ENCODE data around the gene ZNHIT2. TPM values are rescaled to one million over a fixed set of nuclear protein-coding genes. Genes with fewer than 3 reads are reported as not detected.
"Not testable (repeated sequence)": the region's sequence is repeated elsewhere in the genome, so short reads cannot be mapped to it uniquely, and the experiment has no call there.

ZNHIT2 gene
- total RNA-seq, 2 experiments from 2014 or later, result 9.0 to 9.5 TPM

DNA sequence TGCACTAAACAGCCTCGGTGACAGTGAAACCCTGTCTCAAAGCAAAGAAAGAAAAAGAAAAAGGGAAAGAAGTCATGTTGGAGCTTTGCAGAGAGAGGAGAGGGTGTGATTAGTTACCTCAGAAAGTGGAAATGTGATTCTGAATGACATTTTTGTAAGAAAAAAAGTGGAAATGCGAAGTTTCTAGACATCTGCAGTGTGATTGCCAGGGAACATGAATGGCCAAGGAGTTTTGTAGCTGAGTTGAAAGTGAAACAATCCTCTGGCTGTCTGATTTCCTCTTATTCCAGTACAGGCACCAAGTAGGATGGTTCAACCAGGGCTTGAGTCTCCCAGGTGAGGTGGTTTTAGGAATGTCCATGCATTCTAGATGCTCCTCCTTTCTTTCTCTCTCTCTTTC lies 34.6 kb upstream of the ZNHIT2 start:
- Mint-ChIP-seq H3K4me3 (no peak overlapping the region), H3K36me3 (ENCODE audit: low read depth) (no peaks in the 10 kb centered on the region), H3K27me3 (no peaks in the 10 kb centered on the region), H3K9me3 (no peaks in the 10 kb centered on the region), H3K27ac (no peak overlapping the region), H3K4me1 (ENCODE audit: low read depth) (no peaks in the 10 kb centered on the region)
- POLR2A ChIA-PET, result interaction anchor here (0.7 kb wide), 1 partner anchor 17 kb away, joined by 3 read pairs; no protein-coding TSS in a partner anchor
- no peak overlapping the region for H3K27ac ChIP-seq (ENCODE audit: low read depth in 1 of 2, low read length in 2 of 2)
- H3K27me3 ChIP-seq (ENCODE audit: control insufficient read depth in 1 of 2, insufficient read depth in 2 of 2, low read length in 2 of 2), result no peaks in the 10 kb centered on the region
- no peak for TF ChIP-seq CTCF (IDR thresholded peaks at IDR 0.05)
- H3K4me1 ChIP-seq (ENCODE audit: insufficient read depth, low read length), result no peaks in the 10 kb centered on the region
- H3K36me3 ChIP-seq (ENCODE audit: insufficient read depth, low read length), result no peaks in the 10 kb centered on the region
- H3K9me3 ChIP-seq (ENCODE audit: control insufficient read depth in 1 of 2, insufficient read depth in 1 of 2, low read length in 2 of 2), result no peaks in the 10 kb centered on the region
- ATAC-seq (ENCODE audit: poor library complexity), result no peak
- no peak overlapping the region for H3K4me3 ChIP-seq (ENCODE audit: low read length)
- CTCF ChIA-PET, result no interaction called here
- DNase-seq, result no peak
- intact Hi-C loops (cut with DNase I, micrococcal nuclease), result loop anchor here in 1 of 2 experiments (5.0 kb wide), 1 partner anchor 145 kb away; no protein-coding TSS in a partner anchor

- TF ChIP-seq CTCF (IDR thresholded peaks at IDR 0.05), result no peak
- Mint-ChIP-seq H3K4me1 (ENCODE audit: low read depth) (no peaks in the 10 kb centered on the region), H3K9me3 (no peaks in the 10 kb centered on the region), H3K27ac (no peak overlapping the region), H3K36me3 (ENCODE audit: low read depth) (no peaks in the 10 kb centered on the region), H3K27me3 (no peaks in the 10 kb centered on the region), H3K4me3 (no peak overlapping the region)
- Histone ChIP-seq H3K27me3 (ENCODE audit: control insufficient read depth in 1 of 2, insufficient read depth in 2 of 2, low read length in 2 of 2) (no peaks in the 10 kb centered on the region), H3K9me3 (ENCODE audit: control insufficient read depth in 1 of 2, insufficient read depth in 1 of 2, low read length in 2 of 2) (no peaks in the 10 kb centered on the region), H3K4me1 (ENCODE audit: insufficient read depth, low read length) (no peaks in the 10 kb centered on the region), H3K27ac (ENCODE audit: low read depth in 1 of 2, low read length in 2 of 2) (no peak overlapping the region), H3K4me3 (ENCODE audit: low read length) (no peak overlapping the region), H3K36me3 (ENCODE audit: insufficient read depth, low read length) (no peaks in the 10 kb centered on the region)
- CTCF ChIA-PET, result no interaction called here
- ATAC-seq (ENCODE audit: poor library complexity) (no peak), DNase-seq (no peak)
- intact Hi-C loops (cut with DNase I, micrococcal nuclease), result loop anchor here in 1 of 2 experiments (5.0 kb wide), 1 partner anchor 146 kb away; no protein-coding TSS in a partner anchor
- POLR2A ChIA-PET, result interaction anchor here (0.7 kb wide), 1 partner anchor 16 kb away, joined by 3 read pairs; no protein-coding TSS in a partner anchor
These were observed 33.9 kb upstream of the ZNHIT2 start for GRCh38 chr11:65151331-65151899.

DNA sequence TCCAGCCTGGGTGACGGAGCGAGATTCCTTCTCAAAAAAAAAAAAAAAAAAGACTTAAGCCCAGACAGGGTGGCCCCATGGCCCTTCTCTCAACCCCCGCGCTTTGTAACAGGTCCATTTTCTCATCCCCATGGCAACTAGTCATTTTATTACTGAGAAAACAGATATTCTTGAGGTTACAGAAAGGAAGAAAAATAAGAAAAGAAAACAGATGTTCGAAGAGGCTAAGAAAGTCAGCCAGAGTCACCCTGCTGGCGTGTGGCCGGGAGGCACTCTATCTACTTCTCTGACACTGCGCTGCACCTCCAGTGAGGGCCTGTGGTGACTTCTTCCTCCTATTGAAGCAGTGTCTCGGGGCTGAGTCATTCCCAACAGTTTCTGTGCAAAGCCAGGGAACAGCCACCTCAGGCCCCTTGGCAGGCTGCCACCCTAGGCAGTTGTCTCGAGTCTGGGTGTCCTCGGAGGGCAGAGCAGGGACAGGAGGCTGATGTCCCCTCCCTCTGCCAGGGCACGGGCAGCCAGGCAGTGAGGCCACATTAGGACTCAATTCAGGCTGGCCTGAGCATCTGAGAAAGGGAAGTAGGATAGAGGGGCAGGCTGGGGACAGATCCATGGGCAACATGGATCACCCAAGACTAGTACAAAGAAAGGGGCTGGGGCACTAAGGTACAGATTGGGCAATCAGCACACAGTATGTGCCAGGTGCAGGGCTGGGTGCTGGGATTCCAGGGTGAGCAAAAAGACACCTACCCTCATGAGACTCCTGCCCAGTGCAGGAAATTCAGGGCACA lies 33.2 kb upstream of the ZNHIT2 start:
- no peak overlapping the region for H3K27ac Mint-ChIP-seq

DNA sequence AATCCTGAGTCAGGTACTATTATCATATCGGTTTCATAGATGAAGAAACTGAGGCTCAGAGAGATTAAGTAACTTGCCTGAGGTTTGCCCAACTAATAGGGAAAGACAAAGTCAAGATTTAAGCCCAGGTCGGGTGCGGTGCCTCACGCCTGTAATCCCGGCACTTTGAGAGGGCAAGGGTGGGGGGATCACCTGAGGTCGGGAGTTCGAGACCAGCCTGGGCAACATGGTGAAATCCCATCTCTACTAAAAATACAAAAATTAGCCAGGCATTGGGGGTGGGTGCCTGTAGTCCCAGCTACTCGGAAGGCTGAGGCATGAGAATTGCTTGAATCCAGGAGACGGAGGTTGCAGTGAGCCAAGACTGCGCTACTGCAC lies 32.6 kb upstream of the ZNHIT2 start:
- H3K4me3 ChIP-seq (ENCODE audit: low read length); H3K27ac ChIP-seq (ENCODE audit: low read depth in 1 of 2, low read length in 2 of 2); H3K4me1 Mint-ChIP-seq (ENCODE audit: low read depth); H3K27me3 Mint-ChIP-seq; H3K36me3 ChIP-seq (ENCODE audit: insufficient read depth, low read length); DNase-seq; POLR2A ChIA-PET; H3K4me3 Mint-ChIP-seq; H3K27ac Mint-ChIP-seq; H3K9me3 Mint-ChIP-seq; H3K4me1 ChIP-seq (ENCODE audit: insufficient read depth, low read length); H3K9me3 ChIP-seq (ENCODE audit: control insufficient read depth in 1 of 2, insufficient read depth in 1 of 2, low read length in 2 of 2); CTCF ChIA-PET; ATAC-seq (ENCODE audit: poor library complexity); H3K36me3 Mint-ChIP-seq (ENCODE audit: low read depth); H3K27me3 ChIP-seq (ENCODE audit: control insufficient read depth in 1 of 2, insufficient read depth in 2 of 2, low read length in 2 of 2): not testable (repeated sequence)
- intact Hi-C loops (cut with DNase I, micrococcal nuclease), result loop anchor here in 1 of 2 experiments (5.0 kb wide), 1 partner anchor 147 kb away; no protein-coding TSS in a partner anchor

More for the DNA sequence above, 33.2 kb upstream of the ZNHIT2 start:
- no peak overlapping the region for H3K4me3 ChIP-seq (ENCODE audit: low read length)
- H3K27me3 Mint-ChIP-seq, result no peaks in the 10 kb centered on the region
- intact Hi-C loops (cut with DNase I, micrococcal nuclease), result loop anchor here in 1 of 2 experiments (5.0 kb wide), 1 partner anchor 147 kb away; no protein-coding TSS in a partner anchor
- no peaks in the 10 kb centered on the region for H3K9me3 Mint-ChIP-seq
- H3K4me1 ChIP-seq (ENCODE audit: insufficient read depth, low read length), result no peaks in the 10 kb centered on the region
- H3K4me3 Mint-ChIP-seq, result no peak overlapping the region
- peak in 3 of 14 experiments; percentile 18 to 74 (median 69) for DNase-seq
- no peak overlapping the region for H3K27ac ChIP-seq (ENCODE audit: low read depth in 1 of 2, low read length in 2 of 2)
- no peaks in the 10 kb centered on the region for H3K27me3 ChIP-seq (ENCODE audit: control insufficient read depth in 1 of 2, insufficient read depth in 2 of 2, low read length in 2 of 2)
- no peaks in the 10 kb centered on the region for H3K4me1 Mint-ChIP-seq (ENCODE audit: low read depth)
- ATAC-seq (ENCODE audit: poor library complexity), result no peak
- CTCF ChIA-PET, result no interaction called here
- H3K9me3 ChIP-seq (ENCODE audit: control insufficient read depth in 1 of 2, insufficient read depth in 1 of 2, low read length in 2 of 2), result no peaks in the 10 kb centered on the region
- POLR2A ChIA-PET, result no interaction called here
- H3K36me3 ChIP-seq (ENCODE audit: insufficient read depth, low read length), result no peaks in the 10 kb centered on the region
- no peaks in the 10 kb centered on the region for H3K36me3 Mint-ChIP-seq (ENCODE audit: low read depth)
- no peak for TF ChIP-seq CTCF (IDR thresholded peaks at IDR 0.05)
